Lower leg skin (tissue), 4 donors: ENCODE results near the gene SRPRB. TPM values are rescaled to one million over a fixed set of nuclear protein-coding genes. Genes with fewer than 3 reads are reported as not detected.

Experiments used
- DNase-seq, 2 donors: peaks; one replicate each; pipeline ENCODE4 v3.0.0-alpha.2; 2019; ENCODE audit warnings: low spot score in 2 of 2
- H3K4me3 ChIP-seq: fragments of 200-600 bp; sonication (generic); 2 replicates; pipeline ENCODE4 v1.5.1; 2017; ENCODE audit warnings: mild to moderate bottlenecking, low read depth; ENCODE audit not compliant: poor library complexity, severe bottlenecking
- CTCF ChIP-seq, 3 donors: fragments of 450-650 bp; IDR thresholded peaks; one replicate each; pipeline ENCODE4 v1.5.1; 2016; ENCODE audit warnings: antibody characterized with exemption in 3 of 3, mild to moderate bottlenecking in 3 of 3, moderate library complexity in 2 of 3
- POLR2A ChIP-seq, 2 donors: fragments of 450-650 bp; IDR thresholded peaks; one replicate each; pipeline ENCODE4 v1.6.1; 2016 to 2017; ENCODE audit warnings: antibody characterized with exemption in 2 of 2, mild to moderate bottlenecking in 1 of 2, moderate library complexity in 1 of 2
- WGBS, 2 donors: methylation state at CpG; one replicate each; pipeline ENCODE4 v1.1.5; 2018; 5-methylcytosine and 5-hydroxymethylcytosine counted together
- intact Hi-C: fragments of 100-400 bp; cut with DNase I; formaldehyde crosslinking; loops from one replicate; pipeline ENCODE4 v1.15.0; 2023; ENCODE audit warnings: low total_unique reads
- total RNA-seq, 4 donors: library from RNA; depleted of rRNA; stranded (reverse); fragments of >200 nt; gene quantifications; one replicate each; pipeline ENCODE4 v1.1.0, GENCODE V29; 2016

SRPRB gene
- total RNA-seq, 4 donors from 2014 or later: 20.0 to 25.6 (median 20.7) TPM

- 85 to 92% methylated on average over 9 of the region's 9 CpGs for WGBS, 2 donors
- no peak overlapping the region for H3K4me3 ChIP-seq
- TF ChIP-seq CTCF (IDR thresholded peaks at IDR 0.05): no peak
- no peak for TF ChIP-seq POLR2A (IDR thresholded peaks at IDR 0.05)
- intact Hi-C loops: no loop called here
- DNase-seq: no peak
These were observed 46.5 kb upstream of the SRPRB start for GRCh38 chr3:133758964-133759739.

- intact Hi-C loops: no loop called here
- no peak for DNase-seq
- TF ChIP-seq POLR2A (IDR thresholded peaks at IDR 0.05): no peak
- TF ChIP-seq CTCF (IDR thresholded peaks at IDR 0.05): no peak
- 78 to 81% methylated on average over 2 of the region's 2 CpGs for WGBS, 2 donors
- no peak overlapping the region for H3K4me3 ChIP-seq
These were observed 45.8 kb upstream of the SRPRB start for GRCh38 chr3:133759740-133760305.

GRCh38 chr3:133760916-133761315 lies 44.7 kb upstream of the SRPRB start:
- intact Hi-C loops: no loop called here
- DNase-seq: no peak
- no peak overlapping the region for H3K4me3 ChIP-seq
- WGBS, 2 donors: 92 to 98% methylated on average over 2 of the region's 2 CpGs
- TF ChIP-seq POLR2A (IDR thresholded peaks at IDR 0.05): no peak
- TF ChIP-seq CTCF (IDR thresholded peaks at IDR 0.05): no peak

- H3K4me3 ChIP-seq: no peak overlapping the region
- intact Hi-C loops: no loop called here
- TF ChIP-seq POLR2A (IDR thresholded peaks at IDR 0.05) (no peak), CTCF (IDR thresholded peaks at IDR 0.05) (no peak)
- no peak for DNase-seq
- 80 to 85% methylated on average over 6 of the region's 6 CpGs for WGBS, 2 donors
These were observed 43.8 kb upstream of the SRPRB start for GRCh38 chr3:133761605-133762484.

- 86 to 93% methylated on average over 3 of the region's 3 CpGs for WGBS, 2 donors
- DNase-seq: no peak
- H3K4me3 ChIP-seq: no peak overlapping the region
- intact Hi-C loops: no loop called here
- TF ChIP-seq POLR2A (IDR thresholded peaks at IDR 0.05) (no peak), CTCF (IDR thresholded peaks at IDR 0.05) (no peak)
These were observed 43.1 kb upstream of the SRPRB start for GRCh38 chr3:133762539-133762938.
